Measurements from ENCODE around the gene ETV4. TPM values are rescaled to one million over a fixed set of nuclear protein-coding genes. Genes with fewer than 3 reads are reported as not detected.

ETV4 gene
- total RNA-seq, 2 donors from 2014 or later = 1.4 to 9.0 TPM

DNA sequence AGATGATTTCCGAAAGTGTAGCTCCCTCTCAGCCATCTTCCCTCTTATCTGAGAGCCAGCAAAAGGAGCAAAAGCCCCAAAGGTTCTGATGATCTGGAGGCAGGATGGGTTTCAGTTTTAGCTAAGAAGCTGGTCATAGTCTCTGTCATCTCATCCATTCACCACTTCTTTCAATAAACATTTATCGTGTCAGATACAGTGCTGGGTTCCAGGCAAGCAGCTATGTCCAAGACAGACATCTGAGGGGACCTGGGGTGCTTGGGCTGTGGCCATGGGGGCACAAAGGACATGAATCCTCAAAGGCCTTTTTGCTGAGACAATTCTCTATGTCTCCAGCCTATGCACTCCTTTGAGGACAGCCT lies 1.0 kb upstream of the ETV4 start:
- Histone ChIP-seq H3K4me3 (no peak overlapping the region), H3K9ac (ENCODE audit: low read depth in 2 of 2, low read length in 2 of 2) (no peak overlapping the region), H3K27me3 (peaks cover 10% of the 10 kb centered on the region), H3K9me3 (no peaks in the 10 kb centered on the region), H3K27ac (no peak overlapping the region), H3K4me1 (peaks cover 9% of the 10 kb centered on the region), H3K36me3 (no peaks in the 10 kb centered on the region)
- no peak for DNase-seq
- intact Hi-C loops (cut with DNase I) = no loop called here
- TF ChIP-seq, protein P1, sequence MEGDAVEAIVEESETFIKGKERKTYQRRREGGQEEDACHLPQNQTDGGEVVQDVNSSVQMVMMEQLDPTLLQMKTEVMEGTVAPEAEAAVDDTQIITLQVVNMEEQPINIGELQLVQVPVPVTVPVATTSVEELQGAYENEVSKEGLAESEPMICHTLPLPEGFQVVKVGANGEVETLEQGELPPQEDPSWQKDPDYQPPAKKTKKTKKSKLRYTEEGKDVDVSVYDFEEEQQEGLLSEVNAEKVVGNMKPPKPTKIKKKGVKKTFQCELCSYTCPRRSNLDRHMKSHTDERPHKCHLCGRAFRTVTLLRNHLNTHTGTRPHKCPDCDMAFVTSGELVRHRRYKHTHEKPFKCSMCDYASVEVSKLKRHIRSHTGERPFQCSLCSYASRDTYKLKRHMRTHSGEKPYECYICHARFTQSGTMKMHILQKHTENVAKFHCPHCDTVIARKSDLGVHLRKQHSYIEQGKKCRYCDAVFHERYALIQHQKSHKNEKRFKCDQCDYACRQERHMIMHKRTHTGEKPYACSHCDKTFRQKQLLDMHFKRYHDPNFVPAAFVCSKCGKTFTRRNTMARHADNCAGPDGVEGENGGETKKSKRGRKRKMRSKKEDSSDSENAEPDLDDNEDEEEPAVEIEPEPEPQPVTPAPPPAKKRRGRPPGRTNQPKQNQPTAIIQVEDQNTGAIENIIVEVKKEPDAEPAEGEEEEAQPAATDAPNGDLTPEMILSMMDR (IDR thresholded peaks at IDR 0.05) = no peak

DNA sequence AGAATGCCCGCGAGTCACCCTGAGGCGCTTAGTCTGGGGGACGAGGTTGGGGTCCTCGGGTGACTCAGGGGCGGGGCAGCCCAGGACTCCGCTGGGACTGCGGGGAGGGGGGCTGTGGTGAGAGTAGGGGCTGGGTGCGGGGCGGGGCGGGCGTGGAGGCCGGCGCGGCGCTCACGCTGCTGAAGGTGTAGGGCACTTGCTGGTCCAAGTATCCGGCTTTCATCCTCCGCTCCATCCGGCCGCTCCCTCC lies 832 bp downstream of the ETV4 start:
- intact Hi-C loops (cut with DNase I) = no loop called here
- peak overlapping the region; percentile 15 to 42 for H3K9ac ChIP-seq (ENCODE audit: low read depth in 2 of 2, low read length in 2 of 2)
- TF ChIP-seq, protein P1 (IDR thresholded peaks at IDR 0.05) = no peak
- H3K9me3 ChIP-seq = no peaks in the 10 kb centered on the region
- peak overlapping the region; percentile 40 for H3K4me3 ChIP-seq
- H3K27me3 ChIP-seq = peaks cover 10% of the 10 kb centered on the region
- H3K36me3 ChIP-seq = no peaks in the 10 kb centered on the region
- no peak overlapping the region for H3K27ac ChIP-seq
- DNase-seq = no peak
- H3K4me1 ChIP-seq = peaks cover 6% of the 10 kb centered on the region

DNA sequence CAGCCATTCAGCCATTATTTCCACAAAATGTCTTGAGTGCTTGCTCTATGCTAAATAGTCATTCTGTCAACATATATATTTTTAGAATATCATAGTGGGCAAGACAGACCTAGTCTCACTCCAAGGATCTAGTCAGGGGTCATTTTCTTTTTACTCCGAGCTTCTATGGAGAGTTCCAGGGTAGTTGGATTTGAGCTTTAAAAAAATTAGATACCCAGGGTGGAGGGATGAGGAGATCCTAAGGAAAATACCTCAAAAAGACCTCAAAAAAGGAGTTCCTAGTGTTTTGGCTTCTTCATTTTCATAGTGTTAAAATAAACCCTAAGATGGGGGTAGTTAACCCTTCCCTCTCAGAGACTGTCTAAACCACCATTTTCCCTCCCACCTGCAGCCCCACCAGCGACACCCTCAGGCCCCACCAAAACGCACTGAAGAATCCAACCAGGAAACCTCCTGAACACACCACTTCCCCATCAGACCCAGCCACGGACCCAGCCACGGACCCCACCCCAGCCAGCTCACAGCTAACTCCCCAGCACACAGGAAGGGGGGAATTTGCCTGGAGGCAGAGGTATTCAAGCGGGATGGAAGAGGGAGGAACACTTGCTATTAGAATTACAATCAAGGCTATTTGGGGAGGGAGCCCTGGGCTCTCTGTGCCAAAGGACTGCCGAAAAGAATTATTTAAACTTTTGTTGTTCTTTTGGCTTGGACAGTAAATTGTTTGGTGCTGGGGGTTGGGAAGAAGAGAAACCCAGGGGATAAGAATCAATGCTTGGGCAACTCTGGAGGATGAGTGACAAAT lies 2.2 kb downstream of the ETV4 start:
- no peak for DNase-seq
- no peaks in the 10 kb centered on the region for H3K9me3 ChIP-seq
- intact Hi-C loops (cut with DNase I) = no loop called here
- H3K36me3 ChIP-seq = no peaks in the 10 kb centered on the region
- H3K4me3 ChIP-seq = no peak overlapping the region
- H3K27me3 ChIP-seq = peaks cover 10% of the 10 kb centered on the region
- TF ChIP-seq, protein P1 (IDR thresholded peaks at IDR 0.05) = no peak
- H3K27ac ChIP-seq = no peak overlapping the region
- no peak overlapping the region for H3K9ac ChIP-seq (ENCODE audit: low read depth in 2 of 2, low read length in 2 of 2)
- H3K4me1 ChIP-seq = peaks cover 6% of the 10 kb centered on the region

DNA sequence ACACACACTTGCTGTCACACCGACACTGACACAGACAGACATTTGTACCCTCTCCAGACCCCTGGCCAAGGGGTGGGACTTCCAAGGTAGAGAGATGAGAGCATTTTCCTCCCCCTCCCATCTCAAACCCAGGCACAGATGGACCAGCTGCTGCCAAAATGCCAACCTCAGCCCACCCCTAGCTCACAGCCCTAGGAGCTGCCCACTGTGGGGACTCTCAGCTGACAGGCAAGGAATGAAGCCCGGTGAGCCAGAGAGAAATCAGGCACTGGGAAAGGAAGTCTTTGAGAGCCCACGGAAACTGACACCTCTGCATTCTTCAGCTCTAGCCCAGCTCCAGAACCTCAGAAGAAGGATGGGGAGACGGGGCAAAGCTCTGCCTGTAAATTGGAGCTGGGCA lies 2.8 kb downstream of the ETV4 start:
- TF ChIP-seq, protein P1 (IDR thresholded peaks at IDR 0.05) = no peak
- peaks cover 10% of the 10 kb centered on the region for H3K27me3 ChIP-seq
- no peaks in the 10 kb centered on the region for H3K36me3 ChIP-seq
- intact Hi-C loops (cut with DNase I) = no loop called here
- DNase-seq = no peak
- H3K9me3 ChIP-seq = no peaks in the 10 kb centered on the region
- no peak overlapping the region for H3K27ac ChIP-seq
- H3K9ac ChIP-seq (ENCODE audit: low read depth in 2 of 2, low read length in 2 of 2) = no peak overlapping the region
- H3K4me1 ChIP-seq = peaks cover 6% of the 10 kb centered on the region
- no peak overlapping the region for H3K4me3 ChIP-seq

DNA sequence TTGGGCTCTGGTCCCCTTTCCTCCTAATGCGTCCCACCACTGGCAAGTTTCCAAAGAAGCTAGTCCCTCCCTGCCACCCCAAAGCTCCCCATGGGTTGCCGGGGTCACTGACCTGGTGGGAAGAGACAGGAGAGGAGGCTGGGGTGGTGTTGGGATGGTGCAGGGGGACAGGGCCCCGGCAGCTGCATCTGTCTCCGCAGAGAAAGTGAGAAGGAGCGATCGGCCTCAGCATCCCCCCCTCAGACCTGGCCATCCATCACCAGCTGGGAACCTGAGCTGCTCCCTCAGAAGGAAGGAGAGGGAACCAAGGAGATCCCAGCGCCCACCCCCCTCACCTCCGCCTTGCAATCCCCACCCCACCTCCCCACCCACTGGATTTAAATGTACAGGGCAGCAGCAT lies 3.3 kb downstream of the ETV4 start:
- TF ChIP-seq, protein P1 (IDR thresholded peaks at IDR 0.05) = no peak
- H3K27me3 ChIP-seq = peaks cover 7% of the 10 kb centered on the region
- H3K9me3 ChIP-seq = no peaks in the 10 kb centered on the region
- H3K27ac ChIP-seq = no peak overlapping the region
- DNase-seq = no peak
- intact Hi-C loops (cut with DNase I) = no loop called here
- no peak overlapping the region for H3K9ac ChIP-seq (ENCODE audit: low read depth in 2 of 2, low read length in 2 of 2)
- no peaks in the 10 kb centered on the region for H3K36me3 ChIP-seq
- H3K4me3 ChIP-seq = no peak overlapping the region
- peaks cover 6% of the 10 kb centered on the region for H3K4me1 ChIP-seq
